HEK293T (cell line): ENCODE data around the gene FTHL17.

Experiments
- FOXM1 ChIP-seq: fragments of 450-650 bp; IDR thresholded peaks from 2 replicates; pipeline ENCODE4 v1.6.1; 2017; ENCODE audit warnings: mild to moderate bottlenecking, borderline replicate concordance
- SUZ12 ChIP-seq: fragments of 450-650 bp; IDR thresholded peaks from 2 replicates; pipeline ENCODE4 v1.6.1; 2016; ENCODE audit warnings: mild to moderate bottlenecking
- TARDBP ChIP-seq: fragments of 450-650 bp; IDR thresholded peaks from 2 replicates; pipeline ENCODE4 v1.6.1; 2016

DNA sequence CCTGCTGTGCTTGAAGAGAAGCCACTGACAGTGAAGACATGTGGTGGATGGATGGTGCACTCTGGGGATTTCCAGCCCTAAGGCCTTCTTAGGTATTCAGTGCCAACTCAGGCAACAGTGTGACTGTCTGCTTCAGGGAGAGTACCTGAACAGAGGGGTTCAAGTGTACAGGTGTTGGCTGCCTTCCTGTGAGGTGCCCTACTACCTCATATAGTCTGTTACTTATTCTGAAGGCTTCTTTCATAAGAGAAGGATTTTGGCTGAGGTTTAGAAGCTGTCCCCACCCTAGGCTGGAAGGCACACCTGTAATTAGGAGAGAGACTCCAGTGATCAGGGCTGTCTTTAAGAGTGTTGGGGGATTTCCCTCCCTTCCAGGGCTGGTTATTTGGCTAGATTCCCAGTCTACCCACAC, 1.8 kb downstream of the FTHL17 start:
- no peak for TF ChIP-seq TARDBP
- TF ChIP-seq SUZ12, result no peak
- no peak for TF ChIP-seq FOXM1
